ENCODE measurements around the gene MPND. TPM values are rescaled to one million over a fixed set of nuclear protein-coding genes. Genes with fewer than 3 reads are reported as not detected.
A peak's percentile ranks its signal among the peaks of the same experiment; 100 is the strongest.

Gene MPND
- total and polyA plus RNA-seq, 12 donors: 4.5 to 52.3 (median 16.1) TPM

DNA sequence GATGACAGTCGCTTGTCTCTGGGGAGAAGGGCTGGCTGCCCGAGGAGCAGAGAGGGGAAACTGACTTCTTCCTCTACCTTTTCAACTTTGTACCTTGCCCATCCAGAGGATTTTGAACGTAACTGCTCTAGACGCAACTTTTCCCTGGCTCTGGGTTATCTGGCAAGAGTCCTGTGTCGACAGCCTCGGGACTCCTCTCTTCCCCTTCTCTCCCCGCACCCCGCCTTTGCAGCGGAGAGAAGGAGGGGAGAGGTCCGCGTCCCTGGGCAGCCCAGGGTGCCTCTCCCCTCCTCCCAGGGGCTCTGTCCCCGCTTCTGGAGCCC is 56.4 kb downstream of the MPND start:
- no peaks in the 10 kb centered on the region for H3K27me3 ChIP-seq
- TF ChIP-seq, protein P1, sequence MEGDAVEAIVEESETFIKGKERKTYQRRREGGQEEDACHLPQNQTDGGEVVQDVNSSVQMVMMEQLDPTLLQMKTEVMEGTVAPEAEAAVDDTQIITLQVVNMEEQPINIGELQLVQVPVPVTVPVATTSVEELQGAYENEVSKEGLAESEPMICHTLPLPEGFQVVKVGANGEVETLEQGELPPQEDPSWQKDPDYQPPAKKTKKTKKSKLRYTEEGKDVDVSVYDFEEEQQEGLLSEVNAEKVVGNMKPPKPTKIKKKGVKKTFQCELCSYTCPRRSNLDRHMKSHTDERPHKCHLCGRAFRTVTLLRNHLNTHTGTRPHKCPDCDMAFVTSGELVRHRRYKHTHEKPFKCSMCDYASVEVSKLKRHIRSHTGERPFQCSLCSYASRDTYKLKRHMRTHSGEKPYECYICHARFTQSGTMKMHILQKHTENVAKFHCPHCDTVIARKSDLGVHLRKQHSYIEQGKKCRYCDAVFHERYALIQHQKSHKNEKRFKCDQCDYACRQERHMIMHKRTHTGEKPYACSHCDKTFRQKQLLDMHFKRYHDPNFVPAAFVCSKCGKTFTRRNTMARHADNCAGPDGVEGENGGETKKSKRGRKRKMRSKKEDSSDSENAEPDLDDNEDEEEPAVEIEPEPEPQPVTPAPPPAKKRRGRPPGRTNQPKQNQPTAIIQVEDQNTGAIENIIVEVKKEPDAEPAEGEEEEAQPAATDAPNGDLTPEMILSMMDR (IDR thresholded peaks at IDR 0.05): no peak
- peak overlapping the region; percentile 64 to 99 (median 89) for H3K27ac ChIP-seq
- peaks cover 36 to 57% of the 10 kb centered on the region in 2 donors for H3K4me1 ChIP-seq (replicated peaks in 1 of 2)
- H3K4me3 ChIP-seq: peak overlapping the region; percentile 78 to 94 (median 85)
- intact Hi-C loops (cut with DNase I): loop anchor here (5.0 to 10.0 kb wide), 3 partner anchors 37 to 55 kb away; partner anchors contain the start of genes MPND (in 1 of the 2) and UBXN6 (in 1 of the 2)
- peak in 4 of 7 donors; percentile 48 to 60 (median 48) for DNase-seq
- H3K36me3 ChIP-seq (replicated peaks in 1 of 2): peaks cover 0 to 13% of the 10 kb centered on the region in 2 donors
- no peaks in the 10 kb centered on the region for H3K9me3 ChIP-seq (replicated peaks in 1 of 3)
- WGBS, 4 donors: 0 to 1% (median 0%) methylated on average over 9 to 11 of the region's 12 CpGs

DNA sequence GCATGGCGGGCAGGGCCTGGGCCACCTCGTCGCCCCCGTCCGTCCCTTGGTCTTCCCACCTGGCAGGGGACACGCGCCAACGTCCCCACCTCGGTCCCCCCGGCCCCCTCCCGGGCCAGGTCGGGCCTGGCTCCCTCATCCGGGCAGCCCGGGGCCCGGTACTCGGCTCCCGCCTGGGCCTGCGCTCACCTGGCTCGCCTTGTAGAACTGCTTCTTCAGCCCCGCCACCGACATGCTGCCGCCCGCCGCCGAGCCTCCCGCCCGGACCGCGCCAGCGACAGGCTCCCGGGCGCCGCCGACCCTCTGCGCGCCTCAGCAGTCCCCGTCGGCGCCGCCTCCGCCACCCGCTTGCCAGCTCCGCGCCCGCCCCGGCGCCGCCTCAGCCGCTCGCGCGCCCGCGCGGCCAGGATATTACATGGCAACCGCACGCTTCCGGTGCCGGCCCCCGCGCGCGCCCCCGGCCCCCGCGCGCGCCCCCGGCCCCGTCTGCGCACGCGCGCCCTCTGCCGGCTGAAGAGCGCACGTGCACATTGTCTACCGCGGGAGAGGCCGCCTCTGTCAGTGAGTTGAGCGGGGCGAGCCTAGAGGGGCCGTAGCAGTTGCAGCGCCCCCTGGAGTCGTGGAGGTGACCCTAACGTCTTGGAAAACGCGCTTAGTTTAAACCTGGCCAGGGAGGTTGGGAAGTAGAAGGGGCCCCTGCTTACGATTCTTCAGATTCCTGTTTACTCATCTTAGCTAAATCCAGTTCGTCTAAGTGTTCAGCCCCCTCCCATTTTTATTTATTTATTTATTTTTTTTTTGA is 57.0 kb downstream of the MPND start, which contains the start of gene SH3GL1:
SH3GL1 (minus strand) TSS at position 413 of the 802 bp plus-strand sequence; CDS start at position 234, 179 bp downstream.
- WGBS, 4 donors: 0 to 3% (median 0%) methylated on average over 7 to 90 of the region's 90 CpGs
- Histone ChIP-seq H3K27ac (peak within 1 kb of the TSS; percentile 64 to 99 (median 89)), H3K4me1 (replicated peaks in 1 of 2) (peaks cover 33 to 52% of the 10 kb centered on the region in 2 donors), H3K36me3 (replicated peaks in 1 of 2) (peaks cover 0 to 9% of the 10 kb centered on the region in 2 donors), H3K27me3 (no peaks in the 10 kb centered on the region), H3K9me3 (replicated peaks in 1 of 3) (no peaks in the 10 kb centered on the region), H3K4me3 (peak within 1 kb of the TSS; percentile 78 to 94 (median 85))
- TF ChIP-seq, protein P1 (IDR thresholded peaks at IDR 0.05): peak; percentile 70 to 99 (median 94)
- TF ChIP-seq POLR2A (IDR thresholded peaks at IDR 0.05): peak; percentile 86 to 88
- intact Hi-C loops (cut with DNase I): loop anchor here in 1 of 2 donors (10.0 kb wide), 1 partner anchor 54 kb away; the partner anchor contains the start of gene UBXN6
- DNase-seq: peak; percentile 87 to 98 (median 96)

DNA sequence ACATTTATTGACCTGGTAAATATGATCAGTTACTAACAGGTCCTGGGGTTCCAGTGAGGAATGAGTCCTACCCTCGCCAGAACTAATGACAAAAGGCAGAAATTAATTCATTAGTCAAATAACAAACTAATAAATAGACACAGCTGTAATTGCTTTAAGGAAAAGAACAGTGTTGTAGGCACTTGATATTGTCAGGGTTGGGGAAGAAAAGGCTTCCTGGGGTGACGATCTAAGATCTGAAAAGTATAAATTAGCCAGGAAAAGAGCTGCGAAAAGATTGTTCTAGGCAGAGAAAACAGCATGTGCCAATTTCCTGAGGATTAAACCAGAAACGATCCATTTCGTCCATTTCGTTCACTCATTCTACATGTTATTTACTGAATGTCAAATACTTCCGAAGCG is 58.4 kb downstream of the MPND start:
- DNase-seq: no peak
- Histone ChIP-seq H3K9me3 (replicated peaks in 1 of 3) (no peaks in the 10 kb centered on the region), H3K27ac (peak overlapping the region; percentile 55 to 92 (median 87)), H3K4me1 (replicated peaks in 1 of 2) (peaks cover 28 to 38% of the 10 kb centered on the region in 2 donors), H3K36me3 (replicated peaks in 1 of 2) (no peaks in the 10 kb centered on the region), H3K27me3 (no peaks in the 10 kb centered on the region), H3K4me3 (peak overlapping the region in 1 of 4 donors; percentile 34)
- WGBS, 4 donors: 0 to 4% (median 2%) methylated on average over 8 of the region's 8 CpGs
- no peak for TF ChIP-seq POLR2A (IDR thresholded peaks at IDR 0.05)
- TF ChIP-seq, protein P1 (IDR thresholded peaks at IDR 0.05): no peak
- intact Hi-C loops (cut with DNase I): loop anchor here in 1 of 2 donors (10.0 kb wide), 1 partner anchor 53 kb away; the partner anchor contains the start of gene UBXN6
